ENCODE data around the gene REC8. TPM values are rescaled to one million over a fixed set of nuclear protein-coding genes. Genes with fewer than 3 reads are reported as not detected.

REC8 gene
- total RNA-seq, 1 experiment from 2014 or later: 58.0 TPM

GRCh38 chr14:24147761-24148428, 24.0 kb upstream of the REC8 start:
- TF ChIP-seq CTCF (conservative IDR thresholded peaks at IDR 0.05): no peak
- no peaks in the 10 kb centered on the region for H3K27me3 ChIP-seq (ENCODE audit: insufficient read depth, low read length)
- H3K79me2 ChIP-seq (ENCODE audit: insufficient read depth, low read length): peaks cover 8% of the 10 kb centered on the region; the same call in 1 of the 2 replicates
- no peak overlapping the region for H2BK20ac ChIP-seq (ENCODE audit: low read depth, low read length, poor library complexity, severe bottlenecking)
- no peak for DNase-seq
- H3K27ac ChIP-seq (ENCODE audit: insufficient read length, low read depth, low read length): no peak overlapping the region
- H4K91ac ChIP-seq (ENCODE audit: insufficient read length, low read depth, low read length): no peak overlapping the region
- no peak overlapping the region for H2AK5ac ChIP-seq (ENCODE audit: insufficient read length, low read length)
- no peak overlapping the region for H4K8ac ChIP-seq (replicated peaks; ENCODE audit: insufficient read length, low read depth, low read length)
- no peaks in the 10 kb centered on the region for H3K27me3 Mint-ChIP-seq (ENCODE audit: low read depth)
- WGBS (ENCODE audit: extremely low coverage, insufficient read length, low lambda C conversion rate): no CpG with 5 or more reads among the region's 29 CpGs
- no peak overlapping the region for H4K5ac ChIP-seq (ENCODE audit: insufficient read length, low read depth, low read length)
- H2BK15ac ChIP-seq (ENCODE audit: low read depth, low read length): no peak overlapping the region
- peak overlapping the region; percentile 79 for H3K9ac ChIP-seq (ENCODE audit: extremely low read depth, insufficient read length, low read length)
- H2BK120ac ChIP-seq (ENCODE audit: low read depth, low read length, poor library complexity, severe bottlenecking): no peak overlapping the region
- peak overlapping the region in 1 of 3 experiments; percentile 87; a peak in 1 of 7 replicates for H3K27ac Mint-ChIP-seq
- no peak overlapping the region for H3T11ph ChIP-seq (ENCODE audit: low read length)
- no peak overlapping the region for H3K4ac ChIP-seq (ENCODE audit: low read depth, low read length)
- H3K9me3 ChIP-seq (ENCODE audit: control insufficient read depth, low read depth, low read length): no peaks in the 10 kb centered on the region
- H3K23me2 ChIP-seq (ENCODE audit: insufficient read length, low read depth, low read length, poor library complexity, severe bottlenecking): peaks cover 19% of the 10 kb centered on the region
- no peak overlapping the region for H2BK5ac ChIP-seq (ENCODE audit: insufficient read length, low read length)
- H3K36me3 Mint-ChIP-seq (ENCODE audit: insufficient read depth in 1 of 3, low read depth in 3 of 3): peaks cover 23 to 67% (median 66%) of the 10 kb centered on the region in 3 experiments
- H3K23ac ChIP-seq (ENCODE audit: insufficient read length, low read depth, low read length): no peak overlapping the region
- H3K79me1 ChIP-seq (ENCODE audit: insufficient read depth, low read depth, low read length, poor library complexity, severe bottlenecking): peaks cover 4% of the 10 kb centered on the region
- H3K14ac ChIP-seq (ENCODE audit: insufficient read depth, low read length): no peak overlapping the region; the same call in 1 of the 2 replicates
- H3K4me1 ChIP-seq (ENCODE audit: insufficient read depth, low read length): no peaks in the 10 kb centered on the region
- peak overlapping the region; percentile 96 to 99 for H3K4me3 Mint-ChIP-seq
- H2BK12ac ChIP-seq (ENCODE audit: insufficient read length, low read depth, low read length): no peak overlapping the region
- no peak overlapping the region for H3K18ac ChIP-seq (ENCODE audit: insufficient read length, low read depth, low read length)
- H3K4me1 Mint-ChIP-seq: peaks cover 21 to 24% of the 10 kb centered on the region in 2 experiments
- H4K20me1 ChIP-seq (ENCODE audit: control insufficient read depth, insufficient read depth, insufficient read length): no peaks in the 10 kb centered on the region
- no peak overlapping the region for H3K56ac ChIP-seq (ENCODE audit: insufficient read length, low read depth, low read length)
- H3K9me3 Mint-ChIP-seq: no peaks in the 10 kb centered on the region
- H2AFZ ChIP-seq (ENCODE audit: low read length): no peak overlapping the region
- peak overlapping the region; percentile 78 for H3K4me2 ChIP-seq (ENCODE audit: insufficient read depth, insufficient read length, low read length)
